Smooth muscle cell (in vitro differentiated cells): ENCODE data around the gene RIPOR3. TPM values are rescaled to one million over a fixed set of nuclear protein-coding genes. Genes with fewer than 3 reads are reported as not detected.

Experiments
- DNase-seq: peaks from one replicate; lab custom pipeline; 2025; ENCODE audit not compliant: unreplicated experiment; lab: John Stamatoyannopoulos, UW
- H2AFZ ChIP-seq: fragments of 200-600 bp; sonication (generic); 2 replicates; pipeline ENCODE4 v1.6.0; 2016; ENCODE audit warnings: antibody characterized with exemption, low read depth, mild to moderate bottlenecking
- H3F3A ChIP-seq: fragments of 200-600 bp; sonication (generic); 2 replicates; pipeline ENCODE4 v1.6.0; 2017; ENCODE audit warnings: antibody characterized with exemption, low read depth
- H3K27ac ChIP-seq: fragments of 200-600 bp; sonication (generic); 2 replicates; pipeline ENCODE4 v1.5.1; 2016; ENCODE audit warnings: low read depth, mild to moderate bottlenecking
- H3K27me3 ChIP-seq: fragments of 200-600 bp; sonication (generic); 2 replicates; pipeline ENCODE4 v1.6.1; 2016; ENCODE audit warnings: low read depth, mild to moderate bottlenecking
- H3K36me3 ChIP-seq: fragments of 200-600 bp; sonication (generic); 2 replicates; pipeline ENCODE4 v1.5.1; 2016; ENCODE audit warnings: low read depth
- H3K4me1 ChIP-seq: fragments of 200-600 bp; sonication (generic); 2 replicates; pipeline ENCODE4 v1.5.1; 2016; ENCODE audit warnings: low read depth
- H3K4me2 ChIP-seq: fragments of 200-600 bp; sonication (generic); 2 replicates; pipeline ENCODE4 v1.6.0; 2016; ENCODE audit warnings: mild to moderate bottlenecking
- H3K4me3 ChIP-seq: fragments of 200-600 bp; sonication (generic); 2 replicates; pipeline ENCODE4 v1.5.1; 2016; ENCODE audit warnings: mild to moderate bottlenecking
- H3K79me2 ChIP-seq: fragments of 200-600 bp; sonication (generic); 2 replicates; pipeline ENCODE4 v1.6.0; 2016; ENCODE audit warnings: low read depth, mild to moderate bottlenecking
- H3K9ac ChIP-seq: fragments of 200-600 bp; sonication (generic); 2 replicates; pipeline ENCODE4 v1.6.0; 2016; ENCODE audit warnings: low read depth
- H3K9me3 ChIP-seq: fragments of 200-600 bp; sonication (generic); replicated peaks from 2 replicates; pipeline ENCODE4 v1.5.1; 2016; ENCODE audit warnings: low read depth
- H4K20me1 ChIP-seq: fragments of 200-600 bp; sonication (generic); 2 replicates; pipeline ENCODE4 v1.6.0; 2016; ENCODE audit warnings: low read depth
- WGBS: methylation state at CpG from one replicate; pipeline ENCODE4 v1.1.7; 2016; ENCODE audit warnings: low lambda C conversion rate; 5-methylcytosine and 5-hydroxymethylcytosine counted together
- polyA plus RNA-seq: library from polyadenylated mRNA; unstranded; fragments of >200 nt; fragmentation: Nextera tagmentation; extraction: Ambion mirVana; gene quantifications from 2 replicates; pipeline ENCODE4 v1.2.1, GENCODE V29; 2016
- total RNA-seq: library from RNA; depleted of rRNA; stranded (reverse); fragments of >200 nt; gene quantifications from 2 replicates; pipeline ENCODE4 v1.2.3, GENCODE V29; 2014
- TF ChIP-seq, protein P1 (sequence below): fragments of 200-600 bp; sonication (generic); IDR thresholded peaks from 2 replicates; pipeline ENCODE4 v1.5.1; 2017; ENCODE audit warnings: borderline replicate concordance, mild to moderate bottlenecking, antibody characterized with exemption; ENCODE audit not compliant: insufficient read depth, poor library complexity, severe bottlenecking

RIPOR3 gene
- total and polyA plus RNA-seq, 2 experiments from 2014 or later: 0.18 to 1.2 TPM

DNA sequence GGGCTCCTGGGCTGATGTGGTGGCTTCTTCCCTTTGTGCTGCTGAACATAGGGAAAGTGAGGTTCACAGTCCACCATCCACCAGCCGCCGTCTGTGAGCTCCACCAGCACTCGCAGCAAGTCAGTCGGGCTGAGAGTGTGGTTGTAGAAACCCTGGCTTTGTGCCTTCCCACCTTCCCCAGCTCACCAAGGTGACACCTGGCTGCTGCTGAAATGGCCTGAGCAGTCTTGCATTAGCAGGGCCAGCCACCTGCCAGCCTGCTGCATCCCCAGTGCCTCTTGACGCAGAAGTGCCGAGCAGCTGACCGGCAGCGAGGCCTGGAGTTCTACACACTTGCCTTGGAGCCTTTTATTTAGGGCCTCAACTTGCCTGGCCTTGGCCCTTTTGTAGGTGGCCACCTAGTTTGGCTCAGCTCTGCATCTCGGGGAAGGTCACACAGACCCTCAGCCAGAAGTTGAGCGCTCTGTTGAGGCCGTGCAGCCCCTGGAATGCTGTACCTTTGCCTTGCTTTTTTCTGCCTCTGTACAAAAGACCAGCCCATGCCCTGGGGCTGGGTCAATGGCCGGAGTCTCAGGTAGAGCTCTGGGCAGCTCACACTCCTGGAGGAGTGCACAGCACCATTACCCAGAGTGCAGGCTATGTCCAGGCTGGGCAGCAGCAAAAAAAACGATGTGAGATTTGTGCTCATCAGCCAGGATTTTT lies 104.7 kb downstream of the RIPOR3 start:
- Histone ChIP-seq H3K36me3 (no peaks in the 10 kb centered on the region), H3K4me2 (no peak overlapping the region), H3K4me1 (no peaks in the 10 kb centered on the region), H3K27ac (no peak overlapping the region), H3K79me2 (no peaks in the 10 kb centered on the region), H3K9me3 (no peaks in the 10 kb centered on the region), H2AFZ (no peak overlapping the region), H3K9ac (no peak overlapping the region), H3K4me3 (no peak overlapping the region), H3F3A (peaks cover 8% of the 10 kb centered on the region), H4K20me1 (peaks cover 14% of the 10 kb centered on the region), H3K27me3 (no peaks in the 10 kb centered on the region)
- no peak for DNase-seq
- TF ChIP-seq, protein P1, sequence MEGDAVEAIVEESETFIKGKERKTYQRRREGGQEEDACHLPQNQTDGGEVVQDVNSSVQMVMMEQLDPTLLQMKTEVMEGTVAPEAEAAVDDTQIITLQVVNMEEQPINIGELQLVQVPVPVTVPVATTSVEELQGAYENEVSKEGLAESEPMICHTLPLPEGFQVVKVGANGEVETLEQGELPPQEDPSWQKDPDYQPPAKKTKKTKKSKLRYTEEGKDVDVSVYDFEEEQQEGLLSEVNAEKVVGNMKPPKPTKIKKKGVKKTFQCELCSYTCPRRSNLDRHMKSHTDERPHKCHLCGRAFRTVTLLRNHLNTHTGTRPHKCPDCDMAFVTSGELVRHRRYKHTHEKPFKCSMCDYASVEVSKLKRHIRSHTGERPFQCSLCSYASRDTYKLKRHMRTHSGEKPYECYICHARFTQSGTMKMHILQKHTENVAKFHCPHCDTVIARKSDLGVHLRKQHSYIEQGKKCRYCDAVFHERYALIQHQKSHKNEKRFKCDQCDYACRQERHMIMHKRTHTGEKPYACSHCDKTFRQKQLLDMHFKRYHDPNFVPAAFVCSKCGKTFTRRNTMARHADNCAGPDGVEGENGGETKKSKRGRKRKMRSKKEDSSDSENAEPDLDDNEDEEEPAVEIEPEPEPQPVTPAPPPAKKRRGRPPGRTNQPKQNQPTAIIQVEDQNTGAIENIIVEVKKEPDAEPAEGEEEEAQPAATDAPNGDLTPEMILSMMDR: no peak
- 95% methylated on average over 13 of the region's 13 CpGs for WGBS

DNA sequence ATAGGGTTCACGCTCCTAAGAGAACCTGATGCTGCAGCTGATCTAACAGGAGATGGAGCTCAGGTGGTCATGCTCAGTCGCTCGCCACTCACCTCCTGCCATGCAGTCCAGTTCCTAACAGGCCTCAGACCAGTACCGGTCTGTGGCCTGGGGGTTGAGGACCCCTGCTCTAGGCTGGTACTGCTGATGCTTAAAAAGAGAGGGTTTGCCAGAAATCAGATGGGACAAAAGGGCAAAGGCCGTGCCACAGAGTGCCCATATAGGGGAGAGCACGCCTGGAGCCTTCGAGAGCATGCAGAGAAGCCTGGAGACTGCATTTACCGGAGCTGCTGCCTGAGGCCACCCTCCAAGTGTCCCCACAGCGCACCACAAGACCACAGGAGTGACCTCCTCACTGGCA lies 105.7 kb downstream of the RIPOR3 start:
- H3K4me1 ChIP-seq: no peaks in the 10 kb centered on the region
- H4K20me1 ChIP-seq: peaks cover 20% of the 10 kb centered on the region
- H3K9ac ChIP-seq: no peak overlapping the region
- H3K4me3 ChIP-seq: no peak overlapping the region
- no peaks in the 10 kb centered on the region for H3K79me2 ChIP-seq
- no peak for DNase-seq
- TF ChIP-seq, protein P1: no peak
- WGBS: 94% methylated on average over 9 of the region's 9 CpGs
- peaks cover 8% of the 10 kb centered on the region for H3F3A ChIP-seq
- H3K4me2 ChIP-seq: no peak overlapping the region
- H2AFZ ChIP-seq: no peak overlapping the region
- H3K27ac ChIP-seq: no peak overlapping the region
- H3K9me3 ChIP-seq: no peaks in the 10 kb centered on the region
- H3K27me3 ChIP-seq: no peaks in the 10 kb centered on the region
- no peaks in the 10 kb centered on the region for H3K36me3 ChIP-seq

DNA sequence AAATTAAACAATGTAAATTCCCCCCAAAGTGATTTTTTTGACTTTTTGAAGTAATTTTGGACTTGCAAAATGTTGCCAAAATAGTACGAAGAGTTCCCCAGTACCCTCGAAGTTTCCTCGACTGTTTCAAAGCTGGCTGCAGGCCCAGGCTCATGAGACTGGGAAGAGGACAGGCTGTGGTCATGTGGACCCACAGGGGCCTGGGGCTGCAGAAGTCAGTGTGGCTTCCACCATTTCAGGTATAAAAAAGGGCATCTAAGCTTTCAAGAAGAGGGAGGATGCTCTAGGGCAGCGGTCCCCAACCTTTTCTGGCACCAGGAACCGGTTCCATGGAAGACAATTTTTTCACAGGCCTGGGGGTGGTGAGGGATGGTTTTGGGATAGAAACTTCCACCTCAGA lies 106.1 kb downstream of the RIPOR3 start:
- peaks cover 25% of the 10 kb centered on the region for H4K20me1 ChIP-seq
- TF ChIP-seq, protein P1: no peak

DNA sequence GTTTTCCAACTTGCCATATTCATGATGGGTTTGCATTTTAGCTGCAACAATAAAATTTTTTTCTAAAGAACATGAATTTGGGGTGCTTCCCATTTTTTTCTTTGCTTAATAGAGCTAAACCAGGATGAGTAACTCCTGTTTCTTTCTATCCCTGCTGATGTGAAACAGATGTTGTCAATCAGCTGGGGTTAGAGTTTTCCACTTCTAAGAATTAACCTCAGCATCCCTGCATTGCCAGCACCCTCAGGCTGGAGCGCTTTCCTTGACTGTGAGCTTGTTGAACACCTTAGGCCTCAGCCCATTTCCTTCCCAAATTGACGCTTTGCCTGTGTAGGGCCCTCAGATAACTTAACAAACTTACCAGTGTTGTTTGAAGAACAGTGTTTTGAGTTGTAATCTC lies 106.7 kb downstream of the RIPOR3 start:
- Histone ChIP-seq H3K27me3 (no peaks in the 10 kb centered on the region), H3K27ac (no peak overlapping the region), H3F3A (peaks cover 8% of the 10 kb centered on the region), H3K4me3 (no peak overlapping the region), H3K36me3 (no peaks in the 10 kb centered on the region), H3K4me1 (no peaks in the 10 kb centered on the region), H4K20me1 (peaks cover 30% of the 10 kb centered on the region), H3K79me2 (no peaks in the 10 kb centered on the region), H3K9me3 (no peaks in the 10 kb centered on the region), H2AFZ (no peak overlapping the region), H3K9ac (no peak overlapping the region), H3K4me2 (no peak overlapping the region)
- TF ChIP-seq, protein P1: no peak
- no peak for DNase-seq
- 98% methylated on average over 2 of the region's 2 CpGs for WGBS

More for the DNA sequence above, 106.1 kb downstream of the RIPOR3 start:
- H3K4me2 ChIP-seq: no peak overlapping the region
- no peaks in the 10 kb centered on the region for H3K9me3 ChIP-seq
- H3K9ac ChIP-seq: no peak overlapping the region
- peaks cover 8% of the 10 kb centered on the region for H3F3A ChIP-seq
- no peaks in the 10 kb centered on the region for H3K27me3 ChIP-seq
- no peak overlapping the region for H2AFZ ChIP-seq
- H3K4me3 ChIP-seq: no peak overlapping the region
- H3K79me2 ChIP-seq: no peaks in the 10 kb centered on the region
- no peak for DNase-seq
- 95% methylated on average over 5 of the region's 5 CpGs for WGBS
- H3K4me1 ChIP-seq: no peaks in the 10 kb centered on the region
- no peaks in the 10 kb centered on the region for H3K36me3 ChIP-seq
- no peak overlapping the region for H3K27ac ChIP-seq
